ENCODE data around the gene NSD1. TPM values are rescaled to one million over a fixed set of nuclear protein-coding genes. Genes with fewer than 3 reads are reported as not detected.

NSD1 gene
- total and polyA plus RNA-seq, 10 of the 15 experiments (the other 5 are each of a cell fraction or from before 2014, with no cell fraction given): 7.0 to 57.9 (median 30.4) TPM

DNA sequence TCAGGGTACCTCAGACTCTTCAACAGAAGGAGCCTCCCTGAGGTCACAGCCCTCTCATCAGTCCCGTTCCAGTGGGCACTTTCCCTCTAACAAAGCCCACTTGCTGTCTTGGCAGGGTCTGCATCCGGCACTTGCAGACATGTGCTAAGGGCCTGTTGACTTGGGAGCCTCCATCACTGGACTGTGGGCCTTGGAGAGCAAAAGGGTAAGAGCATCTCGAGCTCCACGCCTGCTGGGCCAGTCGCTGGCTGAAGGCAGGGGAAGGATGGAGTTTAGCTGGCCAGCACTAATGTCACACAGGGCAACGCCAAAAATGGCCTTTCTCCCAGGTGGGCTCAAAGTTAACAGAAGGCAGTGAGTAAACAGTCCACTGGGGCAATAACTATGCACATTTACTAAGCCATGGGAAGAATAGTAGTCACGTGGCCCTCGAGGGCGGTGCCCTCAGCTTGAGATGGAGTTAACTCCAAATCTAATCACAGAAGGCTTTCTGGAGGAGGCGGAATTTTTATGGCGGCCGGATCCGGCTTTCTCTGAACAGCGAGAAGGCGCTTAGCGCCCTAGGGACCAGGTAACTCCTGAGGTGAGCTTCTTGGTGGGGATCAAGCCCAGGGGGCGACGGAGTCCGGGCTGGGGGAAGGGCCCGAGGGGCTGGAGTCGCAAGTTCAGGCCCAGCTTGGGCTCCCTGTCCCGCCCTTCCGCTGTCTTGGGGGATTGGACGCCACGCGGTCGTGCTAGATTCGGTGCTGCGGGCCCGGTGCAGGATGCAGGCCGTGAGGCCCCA is 2.0 kb upstream of the NSD1 start:
- RAD21 ChIA-PET (ENCODE audit: unreplicated experiment): interaction anchor here (1.6 kb wide), 1 partner anchor 18 kb away, joined by 6 read pairs; no protein-coding TSS in a partner anchor
- no peak for DNase-seq (ENCODE audit: low read depth, low spot score)
- no peak for ATAC-seq
- Histone ChIP-seq H3K79me2 (ENCODE audit: control insufficient read depth, insufficient read depth, low read length) (peaks cover 25% of the 10 kb centered on the region), H3K4me2 (ENCODE audit: control insufficient read depth, insufficient read depth) (no peak overlapping the region), H4K20me1 (ENCODE audit: control insufficient read depth, insufficient read depth) (no peaks in the 10 kb centered on the region), H3K27me3 (replicated peaks in 1 of 2; ENCODE audit: control insufficient read depth in 2 of 2, insufficient read depth in 2 of 2, low read length in 1 of 2) (no peaks in the 10 kb centered on the region), H3K4me3 (no peak overlapping the region), H3K9ac (ENCODE audit: control insufficient read depth, insufficient read depth, low read length) (no peak overlapping the region), H3K9me3 (replicated peaks; ENCODE audit: control insufficient read depth, insufficient read depth, low read length) (no peaks in the 10 kb centered on the region), H3K4me1 (ENCODE audit: control insufficient read depth, insufficient read depth, low read length) (peaks cover 27% of the 10 kb centered on the region), H3K27ac (ENCODE audit: control insufficient read depth, insufficient read depth) (no peak overlapping the region), H2AFZ (ENCODE audit: control insufficient read depth, low read depth, low read length) (no peak overlapping the region), H3K36me3 (ENCODE audit: control insufficient read depth in 2 of 2, insufficient read depth in 2 of 2, low read length in 1 of 2) (peaks cover 0 to 9% of the 10 kb centered on the region in 2 experiments; a peak in 1 of 4 replicates)
- BruUV-seq (replicated peaks): no TSS peak
- TF ChIP-seq WRNIP1 (IDR thresholded peaks at IDR 0.05; ENCODE audit: borderline replicate concordance, low read depth, low read length): no peak
- TF ChIP-seq POU2F2 (IDR thresholded peaks at IDR 0.05; ENCODE audit: borderline replicate concordance, low read depth, low read length): no peak
- no peak for TF ChIP-seq HCFC1 (IDR thresholded peaks at IDR 0.05; ENCODE audit: low read length)
- TF ChIP-seq TAF1 (IDR thresholded peaks at IDR 0.05; ENCODE audit: borderline replicate concordance, low read depth, low read length): no peak
- TF ChIP-seq TBL1XR1 (IDR thresholded peaks at IDR 0.05; ENCODE audit: low read depth, low read length): no peak
- no peak for TF ChIP-seq EED (IDR thresholded peaks at IDR 0.05; ENCODE audit: low read depth)
- no peak for TF ChIP-seq STAT1 (conservative IDR thresholded peaks at IDR 0.05)
- no peak for TF ChIP-seq FOXM1 (IDR thresholded peaks at IDR 0.05; ENCODE audit: low read depth, low read length)
- no peak for TF ChIP-seq GABPA (IDR thresholded peaks at IDR 0.05; ENCODE audit: low read depth)
- TF ChIP-seq CHD4 (IDR thresholded peaks at IDR 0.05): no peak
- no peak for TF ChIP-seq ZZZ3 (IDR thresholded peaks at IDR 0.05; ENCODE audit: control insufficient read depth, insufficient read length, low read depth)
- no peak for TF ChIP-seq RB1 (IDR thresholded peaks at IDR 0.05; ENCODE audit: borderline replicate concordance)
- TF ChIP-seq, protein P1, sequence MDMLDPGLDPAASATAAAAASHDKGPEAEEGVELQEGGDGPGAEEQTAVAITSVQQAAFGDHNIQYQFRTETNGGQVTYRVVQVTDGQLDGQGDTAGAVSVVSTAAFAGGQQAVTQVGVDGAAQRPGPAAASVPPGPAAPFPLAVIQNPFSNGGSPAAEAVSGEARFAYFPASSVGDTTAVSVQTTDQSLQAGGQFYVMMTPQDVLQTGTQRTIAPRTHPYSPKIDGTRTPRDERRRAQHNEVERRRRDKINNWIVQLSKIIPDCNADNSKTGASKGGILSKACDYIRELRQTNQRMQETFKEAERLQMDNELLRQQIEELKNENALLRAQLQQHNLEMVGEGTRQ (IDR thresholded peaks at IDR 0.05; ENCODE audit: borderline replicate concordance, low read depth, low read length): no peak
- no peak for TF ChIP-seq SIN3A (IDR thresholded peaks at IDR 0.05; ENCODE audit: low read depth, low read length)
- no peak for TF ChIP-seq MTA2 (IDR thresholded peaks at IDR 0.05; ENCODE audit: low read depth)
- no peak for TF ChIP-seq MXI1 (IDR thresholded peaks at IDR 0.05; ENCODE audit: low read depth, low read length)
- WGBS (ENCODE audit: insufficient coverage, insufficient replicate concordance, low lambda C conversion rate, missing lambda C conversion rate): 93% methylated on average over 31 of the region's 31 CpGs
- no peak for FAIRE-seq
- SMC1A ChIA-PET (ENCODE audit: uncharacterized antibody, unreplicated experiment): no interaction called here
- POLR2A ChIA-PET: interaction anchor here (0.7 to 1.2 kb wide), 2 partner anchors 117 to 170 kb away, joined by 3 to 4 read pairs; no protein-coding TSS in a partner anchor
- CTCF ChIA-PET: no interaction called here
- intact Hi-C loops (cut with micrococcal nuclease; ENCODE audit: unreplicated experiment) (no loop called here), in situ Hi-C loops (cut with MboI) (no loop called here)
